K562 (cell line): Measurements from ENCODE around the gene ZFP36. TPM values are rescaled to one million over a fixed set of nuclear protein-coding genes. Genes with fewer than 3 reads are reported as not detected.

ENCODE experiments used
- ATF3 ChIP-seq, 2 experiments: fragments of 450-650 bp in 1 of 2; sonication (generic) in 1 of 2; formaldehyde crosslinking in 1 of 2; IDR thresholded peaks in 1 of 2; conservative IDR thresholded peaks in 1 of 2; 2 replicates each; pipeline versions ENCODE4 v1.6.1 to v1.8.1; 2016 to 2023; ENCODE audit warnings: mild to moderate bottlenecking in 2 of 2, moderate library complexity in 2 of 2, inconsistent platforms in 1 of 2, missing genetic modification reagents in 1 of 2
- ATF7 ChIP-seq: fragments of 450-650 bp; IDR thresholded peaks from 2 replicates; pipeline ENCODE4 v1.7.1; 2014; ENCODE audit warnings: mild to moderate bottlenecking, moderate library complexity
- CCNT2 ChIP-seq: IDR thresholded peaks from 2 replicates; pipeline ENCODE4 v1.6.1; 2011; ENCODE audit warnings: borderline replicate concordance, low read depth, mild to moderate bottlenecking, moderate library complexity, mixed read lengths, low read length; ENCODE audit not compliant: insufficient read length; ENCODE audit errors: extremely low read depth
- GATAD2A ChIP-seq: fragments of 450-650 bp; IDR thresholded peaks from 2 replicates; pipeline ENCODE4 v1.6.1; 2017
- HOMEZ ChIP-seq: fragments of 250-450 bp; sonication (Bioruptor Pico); IDR thresholded peaks from 2 replicates; pipeline ENCODE4 v1.4.0; 2020; ENCODE audit warnings: mild to moderate bottlenecking, moderate library complexity
- IRF1 ChIP-seq: sonication (generic); formaldehyde crosslinking; IDR thresholded peaks from 2 replicates; pipeline ENCODE4 v1.8.0; 2022; ENCODE audit warnings: missing genetic modification reagents, mild to moderate bottlenecking, borderline replicate concordance
- PREB ChIP-seq: sonication (generic); formaldehyde crosslinking; IDR thresholded peaks from 2 replicates; pipeline ENCODE4 v1.8.1; 2023; ENCODE audit warnings: mild to moderate bottlenecking, missing genetic modification reagents
- SP1 ChIP-seq: sonication (generic); formaldehyde crosslinking; IDR thresholded peaks from 2 replicates; pipeline ENCODE4 v1.8.1; 2022; ENCODE audit warnings: mild to moderate bottlenecking, missing genetic modification reagents
- SREBF2 ChIP-seq: sonication (generic); formaldehyde crosslinking; IDR thresholded peaks from 2 replicates; pipeline ENCODE4 v1.4.0; 2020; ENCODE audit warnings: mild to moderate bottlenecking, missing genetic modification reagents
- TRIM25 ChIP-seq: fragments of 450-650 bp; IDR thresholded peaks from 2 replicates; pipeline ENCODE4 v1.7.0; 2016; ENCODE audit warnings: borderline replicate concordance
- YY1 ChIP-seq, 3 experiments: IDR thresholded peaks; 2 replicates each; pipeline ENCODE4 v1.6.1; 2011; ENCODE audit warnings: low read length in 2 of 3, mild to moderate bottlenecking in 2 of 3, moderate library complexity in 2 of 3, borderline replicate concordance in 1 of 3, control low read depth in 1 of 3, low read depth in 1 of 3; ENCODE audit not compliant: insufficient read depth in 3 of 3, insufficient replicate concordance in 2 of 3, control insufficient read depth in 1 of 3, insufficient read length in 1 of 3; ENCODE audit errors: extremely low read depth in 1 of 3
- ZFX ChIP-seq: sonication (generic); formaldehyde crosslinking; IDR thresholded peaks from 2 replicates; pipeline ENCODE4 v1.8.0; 2022; ENCODE audit warnings: mild to moderate bottlenecking, missing genetic modification reagents, moderate library complexity
- ZNF121 ChIP-seq: sonication (generic); formaldehyde crosslinking; conservative IDR thresholded peaks from 2 replicates; pipeline ENCODE4 v1.8.0; 2022; ENCODE audit warnings: missing genetic modification reagents
- ZNF311 ChIP-seq: fragments of 250-450 bp; sonication (Bioruptor Pico); IDR thresholded peaks from 2 replicates; pipeline ENCODE4 v1.4.0; 2020; ENCODE audit warnings: mild to moderate bottlenecking, moderate library complexity
- ZNF655 ChIP-seq: fragments of 250-450 bp; sonication (Bioruptor Pico); IDR thresholded peaks from 2 replicates; pipeline ENCODE4 v1.5.0; 2021
- ZNF766 ChIP-seq: fragments of 200-800 bp; sonication (Bioruptor generic); conservative IDR thresholded peaks from 2 replicates; pipeline ENCODE4 v1.6.1; 2016; ENCODE audit warnings: missing genetic modification characterization, missing compliant biosample characterization
- ZZZ3 ChIP-seq: fragments of 450-650 bp; IDR thresholded peaks from 2 replicates; pipeline ENCODE4 v1.6.1; 2016; ENCODE audit warnings: antibody characterized with exemption, mild to moderate bottlenecking, moderate library complexity
- polyA plus RNA-seq, 8 experiments: library from polyadenylated mRNA; depleted of rRNA in 4 of 8; stranded (reverse) in 5 of 8; unstranded in 3 of 8; fragments of >200 nt; fragmentation: Nextera tagmentation in 2 of 8; fragmentation: Illumina TruSeq in 1 of 8; extraction: Ambion mirVana in 2 of 8; extraction: Trizol in 1 of 8; gene quantifications; 2 replicates each; pipeline versions ENCODE4 v1.2.1 to v1.2.3, GENCODE V29; 2011 to 2014; ENCODE audit warnings: inconsistent platforms in 1 of 8, missing spikeins in 1 of 8
- total RNA-seq, 7 experiments: library from RNA; depleted of rRNA in 6 of 7; stranded (reverse); fragments of >200 nt in 6 of 7; fragmentation: Illumina TruSeq in 2 of 7; extraction: Trizol in 2 of 7; gene quantifications; 2 replicates each; pipeline versions ENCODE4 v1.2.1 to v1.2.3, GENCODE V29; 2011 to 2021; ENCODE audit warnings: low replicate concordance in 1 of 7

ZFP36 gene
- total and polyA plus RNA-seq, 9 of the 15 experiments (the other 6 are each of a cell fraction or from before 2014, with no cell fraction given), result 1.0 to 20.1 (median 3.5) TPM

- TF ChIP-seq ATF3 (IDR thresholded peaks at IDR 0.05) (no peak), ATF3 (CRISPR knock-in tag; conservative IDR thresholded peaks at IDR 0.05) (no peak), TRIM25 (peak; percentile 81; the same call in 1 of the 2 replicates), ZNF311 (CRISPR knock-in tag) (no peak), IRF1 (no peak), CCNT2 (no peak), PREB (CRISPR knock-in tag) (no peak), SREBF2 (CRISPR knock-in tag) (no peak), ZFX (CRISPR knock-in tag) (peak; percentile 96), ZNF766 (CRISPR knock-in tag) (no peak; the same call in 1 of the 2 replicates), YY1 (IDR thresholded peaks at IDR 0.05; ENCODE audit: borderline replicate concordance in 1 of 3, control insufficient read depth in 1 of 3, extremely low read depth in 1 of 3, insufficient read depth in 3 of 3, insufficient read length in 1 of 3, insufficient replicate concordance in 2 of 3, low read depth in 1 of 3, low read length in 2 of 3) (peak; percentile 94 to 100 (median 99)), ZNF121 (no peak), SP1 (CRISPR knock-in tag) (peak; percentile 49), ATF7 (peak; percentile 75; the same call in 1 of the 2 replicates), HOMEZ (CRISPR knock-in tag) (no peak), ZZZ3 (0 out of 2 replicates have a peak, but pooled peaks have one; percentile 58), ZNF655 (CRISPR knock-in tag) (no peak), GATAD2A (0 out of 2 replicates have a peak, but pooled peaks have one; percentile 31)
These were observed 38.8 kb downstream of the ZFP36 start, which contains the start of gene SUPT5H (continued) for GRCh38 chr19:39445196-39446111.
